ENCODE measurements around the gene VASH1. TPM values are rescaled to one million over a fixed set of nuclear protein-coding genes. Genes with fewer than 3 reads are reported as not detected.

Gene VASH1
- total RNA-seq, 1 donor, result 4.4 TPM

DNA sequence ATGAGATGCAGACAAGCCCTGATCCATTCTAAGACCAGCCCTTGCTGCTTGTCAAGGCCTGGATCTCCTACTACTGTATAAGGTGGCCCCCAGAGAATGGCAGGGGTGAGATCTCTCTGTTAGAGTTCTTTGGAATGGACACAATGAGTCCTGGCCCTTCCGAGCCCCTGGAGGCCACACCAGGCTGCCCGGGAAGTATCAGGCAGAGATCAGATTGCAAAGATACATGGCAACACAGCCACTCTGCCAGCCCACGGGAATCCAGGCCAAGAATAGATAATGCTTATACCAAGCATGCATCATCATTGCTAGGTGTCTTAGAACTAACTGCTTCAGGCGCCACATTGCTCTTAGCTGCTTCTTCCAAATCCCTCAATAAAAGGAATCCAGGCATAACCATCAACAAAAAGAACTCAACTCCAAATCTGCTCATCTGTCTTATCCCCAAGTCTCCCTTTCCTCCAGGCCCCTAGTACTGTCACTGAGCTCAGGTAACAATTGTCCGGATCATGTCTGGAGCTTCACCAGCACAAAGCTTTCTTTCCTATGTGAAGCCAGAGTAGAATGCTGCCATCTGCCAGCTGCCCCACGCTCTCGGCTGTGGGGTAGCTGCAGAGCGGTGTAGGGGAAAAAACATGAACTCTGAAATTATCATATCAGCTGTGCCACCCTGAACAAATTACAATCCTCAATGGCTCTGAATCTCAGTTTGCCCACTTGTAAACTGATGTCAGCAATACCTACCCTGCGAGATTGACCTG, 5.5 kb upstream of the VASH1 start:
- no peak overlapping the region for H3K4me3 ChIP-seq (ENCODE audit: low read depth, low read length)
- no peak for TF ChIP-seq CTCF (IDR thresholded peaks at IDR 0.05; ENCODE audit: insufficient read depth, low read length)
- no peak for DNase-seq (ENCODE audit: low read depth)

GRCh38 chr14:76756371-76756750, 4.9 kb upstream of the VASH1 start:
- DNase-seq (ENCODE audit: low read depth), result no peak

DNA sequence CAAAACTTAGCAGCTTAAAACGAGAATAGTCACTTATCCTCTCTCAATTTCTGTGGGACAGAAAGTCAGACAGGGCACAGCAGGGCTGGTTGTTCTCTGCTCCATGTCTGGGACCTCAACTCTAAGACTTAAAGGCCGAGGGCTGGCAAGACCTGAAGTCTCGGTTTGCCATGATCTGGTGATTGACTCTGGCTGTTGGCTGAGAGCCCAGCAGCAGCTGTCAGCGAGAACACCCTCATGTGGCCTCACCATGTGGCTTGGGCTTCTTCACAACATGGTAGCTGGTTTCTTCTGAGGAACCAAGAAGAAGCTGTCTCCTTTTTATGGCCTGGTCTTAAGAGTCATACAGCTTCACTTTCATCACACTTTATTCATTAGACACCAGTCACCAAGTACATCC, 1.7 kb upstream of the VASH1 start:
- TF ChIP-seq CTCF (IDR thresholded peaks at IDR 0.05; ENCODE audit: insufficient read depth, low read length), result no peak
- no peak for DNase-seq (ENCODE audit: low read depth)
- H3K4me3 ChIP-seq (ENCODE audit: low read depth, low read length), result no peak overlapping the region

More at GRCh38 chr14:76756371-76756750, 4.9 kb upstream of the VASH1 start:
- no peak for TF ChIP-seq CTCF (IDR thresholded peaks at IDR 0.05; ENCODE audit: insufficient read depth, low read length)
- H3K4me3 ChIP-seq (ENCODE audit: low read depth, low read length), result no peak overlapping the region

DNA sequence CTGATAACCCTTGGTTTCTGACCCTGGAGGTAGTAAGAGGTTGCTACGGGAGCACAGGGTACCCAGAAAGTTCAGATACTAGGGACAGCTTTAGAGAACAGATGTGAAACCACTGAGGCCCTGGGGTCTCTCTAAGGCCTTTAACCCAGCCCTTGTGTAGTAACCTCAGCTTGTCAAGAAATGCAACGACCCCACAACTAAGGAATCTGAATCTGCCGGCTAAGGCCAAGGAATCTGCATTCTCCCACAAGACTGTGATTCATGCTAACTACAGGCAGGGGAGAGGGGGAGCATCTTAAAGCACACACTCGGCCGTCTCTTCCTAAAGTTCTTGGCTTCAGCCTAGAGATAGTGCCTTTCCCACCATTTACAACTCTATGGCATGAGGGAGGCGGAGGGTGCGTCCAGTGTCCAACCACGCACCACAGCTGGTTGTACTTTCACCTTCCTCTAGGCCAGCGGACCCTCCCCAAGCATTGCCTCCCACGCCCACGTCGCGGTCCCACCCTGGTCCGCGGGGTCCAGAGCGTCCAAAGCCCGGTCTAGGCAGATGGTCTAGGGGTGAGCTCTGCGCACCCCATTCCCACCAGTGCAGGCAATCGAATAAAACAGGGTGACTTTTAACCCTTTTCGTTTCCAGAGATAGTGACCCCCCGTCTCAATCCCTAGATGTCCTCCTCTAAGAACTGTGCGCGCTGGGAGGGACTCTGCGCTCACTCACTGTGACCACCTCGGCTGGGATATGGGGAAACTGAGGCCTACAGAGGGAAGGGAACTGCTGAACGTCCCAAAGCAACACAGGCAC, 735 bp upstream of the VASH1 start:
- no peak for TF ChIP-seq CTCF (IDR thresholded peaks at IDR 0.05; ENCODE audit: insufficient read depth, low read length)
- H3K4me3 ChIP-seq (ENCODE audit: low read depth, low read length), result peak overlapping the region; percentile 77
- no peak for DNase-seq (ENCODE audit: low read depth)

DNA sequence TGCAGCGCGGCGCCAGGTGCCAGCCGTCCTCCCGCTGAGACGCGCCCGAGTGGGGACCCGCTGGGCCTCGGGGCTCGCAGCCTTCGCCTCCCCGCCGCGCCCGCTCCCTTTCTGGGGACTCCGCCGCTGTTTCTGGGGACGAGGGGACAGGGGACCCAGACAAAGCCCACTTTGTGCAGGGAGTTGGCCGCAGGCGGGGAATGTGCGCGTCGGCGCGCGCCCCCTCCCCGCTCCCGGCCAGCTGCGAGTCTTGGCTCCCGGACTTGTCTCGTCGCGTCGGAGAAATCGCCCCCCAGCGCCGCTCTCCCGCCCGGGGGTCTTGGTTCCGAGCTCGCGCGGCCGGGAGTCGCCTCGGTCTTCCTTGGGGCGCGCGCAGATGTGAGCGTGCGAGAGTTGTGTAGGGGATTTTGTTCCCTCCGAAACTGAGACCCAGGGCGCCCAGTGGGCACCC, 717 bp downstream of the VASH1 start:
- no peak for TF ChIP-seq CTCF (IDR thresholded peaks at IDR 0.05; ENCODE audit: insufficient read depth, low read length)
- H3K4me3 ChIP-seq (ENCODE audit: low read depth, low read length), result peak overlapping the region; percentile 77
- DNase-seq (ENCODE audit: low read depth), result no peak

DNA sequence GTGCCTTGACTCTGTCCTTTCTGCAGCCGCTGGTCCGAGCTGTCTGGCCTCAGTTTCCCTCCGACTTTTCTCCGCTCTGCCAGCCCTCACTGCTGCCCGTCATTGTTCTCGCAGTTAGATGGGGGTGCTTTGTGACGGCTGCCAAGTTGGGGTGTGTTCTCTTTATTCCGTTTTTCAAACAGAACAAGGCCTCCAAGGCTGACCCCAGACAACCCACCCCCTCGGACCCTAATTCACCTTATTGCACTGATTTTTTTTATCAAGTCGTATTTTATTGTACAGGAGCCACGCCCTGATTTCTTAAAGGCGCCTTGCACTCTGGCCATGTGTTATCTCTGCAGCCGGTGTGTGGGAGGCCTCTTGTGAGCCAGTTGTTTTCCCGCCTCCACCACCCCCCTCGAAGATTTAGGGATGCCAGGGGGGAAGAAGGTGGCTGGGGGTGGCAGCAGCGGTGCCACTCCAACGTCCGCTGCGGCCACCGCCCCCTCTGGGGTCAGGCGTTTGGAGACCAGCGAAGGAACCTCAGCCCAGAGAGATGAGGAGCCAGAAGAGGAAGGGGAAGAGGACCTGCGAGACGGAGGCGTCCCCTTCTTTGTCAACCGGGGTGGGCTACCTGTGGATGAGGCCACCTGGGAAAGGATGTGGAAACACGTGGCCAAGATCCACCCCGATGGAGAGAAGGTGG, 1.3 kb downstream of the VASH1 start:
- TF ChIP-seq CTCF (IDR thresholded peaks at IDR 0.05; ENCODE audit: insufficient read depth, low read length), result no peak
- peak overlapping the region; percentile 77 for H3K4me3 ChIP-seq (ENCODE audit: low read depth, low read length)
- no peak for DNase-seq (ENCODE audit: low read depth)

All from fibroblast of the aortic adventitia (primary cell).